Right kidney (tissue), 1 donor: ENCODE results near the gene SAC3D1.
A peak's percentile ranks its signal among the peaks of the same experiment; 100 is the strongest.

Experiments
- DNase-seq: peaks from one replicate; pipeline ENCODE4 v3.0.0-alpha.2; 2016

The SAC3D1 gene

GRCh38 chr11:65059959-65060824 is 19.2 kb downstream of the SAC3D1 start:
- no peak for DNase-seq

DNA sequence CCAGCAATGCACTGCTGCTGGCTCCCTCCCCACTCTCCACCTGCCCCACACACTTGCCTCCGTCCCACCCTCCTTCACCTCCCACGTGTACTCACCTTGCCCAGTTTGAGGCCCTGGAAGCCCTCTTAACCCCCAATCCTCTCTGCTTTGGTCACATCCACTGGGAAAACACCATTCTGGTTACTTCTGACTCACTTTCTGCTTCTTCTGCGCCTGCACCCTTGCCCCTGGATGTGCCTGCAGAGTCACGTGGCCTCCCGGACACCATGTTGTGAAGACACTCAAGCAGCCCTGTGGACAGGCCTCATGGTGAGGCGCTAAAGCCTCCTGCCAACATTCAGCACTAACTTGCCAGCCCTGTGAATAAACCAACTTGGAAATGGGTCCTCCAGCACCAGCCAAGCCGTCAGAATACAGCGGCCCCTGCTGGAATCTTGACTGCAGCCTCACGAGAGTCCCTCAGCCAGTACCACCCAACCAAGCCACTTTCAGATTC is 20.0 kb downstream of the SAC3D1 start:
- DNase-seq, result no peak

DNA sequence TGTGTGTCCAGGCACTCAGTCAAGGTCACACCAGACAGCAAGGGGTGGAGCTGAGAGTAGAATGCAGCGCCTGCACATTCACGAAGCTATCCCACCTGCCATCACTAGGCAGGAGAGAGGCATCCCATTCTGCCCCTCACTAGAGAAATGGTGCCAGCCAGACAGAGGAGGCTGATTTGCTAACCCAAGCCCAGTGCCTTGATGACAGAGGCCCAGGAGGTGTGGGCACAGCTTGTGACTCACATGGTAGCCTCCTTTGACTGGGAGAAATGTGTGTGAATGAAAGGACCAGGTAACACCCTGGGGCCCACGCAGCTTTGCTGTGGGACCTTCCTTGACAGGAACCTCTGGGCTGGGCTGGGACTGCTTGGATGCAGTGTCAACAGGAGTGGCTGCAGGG is 22.5 kb downstream of the SAC3D1 start:
- DNase-seq, result no peak

- no peak for DNase-seq
Observed at GRCh38 chr11:65064847-65065240, 23.8 kb downstream of the SAC3D1 start.

- no peak for DNase-seq
Observed at GRCh38 chr11:65065851-65066250, 24.8 kb downstream of the SAC3D1 start.

GRCh38 chr11:65066315-65066714 is 25.3 kb downstream of the SAC3D1 start:
- no peak for DNase-seq

DNA sequence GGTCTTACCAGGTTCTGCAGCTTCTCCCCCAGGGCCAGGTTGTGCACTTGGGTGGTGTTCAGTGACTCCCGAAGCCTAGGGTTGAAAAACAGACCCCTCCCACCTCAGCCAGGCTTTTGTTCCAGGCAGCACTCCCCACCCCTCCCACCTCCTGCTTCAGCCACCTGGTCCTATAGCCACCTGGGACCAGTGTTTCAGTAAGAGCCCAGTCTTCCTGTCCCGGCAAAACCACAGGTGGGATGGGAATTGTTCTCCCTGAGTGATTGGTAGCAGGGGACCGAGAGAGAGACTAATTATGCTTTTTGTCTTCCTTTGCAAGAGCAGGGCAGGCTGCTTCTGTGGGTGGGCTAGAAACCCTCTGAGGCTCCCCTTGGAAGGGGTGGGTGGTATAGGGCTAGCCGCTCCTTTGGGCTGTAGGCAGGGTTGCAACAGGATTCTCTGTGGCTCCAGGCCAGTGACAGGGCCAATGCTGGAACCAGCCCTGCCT is 25.8 kb downstream of the SAC3D1 start:
- no peak for DNase-seq

DNA sequence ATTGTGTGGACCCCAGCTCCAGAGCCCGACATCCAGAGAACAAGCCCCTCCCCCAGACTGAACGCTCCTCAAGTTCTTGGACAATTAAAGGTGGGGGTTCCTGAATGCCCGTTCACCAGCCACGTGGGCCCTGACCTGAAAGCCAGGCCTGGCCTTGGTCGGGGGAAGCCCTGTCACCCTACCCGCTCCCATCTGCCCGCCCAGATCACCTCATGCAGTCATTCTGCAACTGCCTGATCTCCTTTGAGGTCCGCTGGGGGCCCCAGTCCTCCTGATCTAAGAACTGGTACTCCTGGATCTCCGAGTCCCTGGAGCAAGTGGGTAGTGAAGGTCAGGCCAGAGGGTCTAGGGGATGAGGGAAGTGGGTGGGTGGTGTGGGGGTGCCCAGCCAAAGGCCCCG is 26.4 kb downstream of the SAC3D1 start:
- DNase-seq, result no peak

DNA sequence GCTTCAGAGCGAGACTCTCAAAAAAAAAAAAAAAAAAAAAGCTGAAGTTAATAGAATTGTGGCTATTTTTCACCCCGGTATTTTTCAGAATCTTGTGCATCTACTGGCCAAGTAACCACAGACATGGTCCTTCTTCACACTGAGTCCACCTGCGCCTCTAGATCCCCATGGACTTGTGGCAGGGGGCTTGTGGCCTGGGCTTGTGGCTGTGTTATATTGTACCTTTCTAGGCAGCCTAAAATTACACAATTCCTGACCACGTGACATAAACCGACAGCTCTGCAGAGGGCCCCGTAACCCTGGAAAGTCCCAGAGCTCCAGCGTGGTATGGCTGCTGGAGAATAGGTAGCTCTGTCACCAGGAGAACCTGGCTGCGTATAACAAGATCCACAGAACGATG is 28.2 kb downstream of the SAC3D1 start:
- DNase-seq, result no peak

DNA sequence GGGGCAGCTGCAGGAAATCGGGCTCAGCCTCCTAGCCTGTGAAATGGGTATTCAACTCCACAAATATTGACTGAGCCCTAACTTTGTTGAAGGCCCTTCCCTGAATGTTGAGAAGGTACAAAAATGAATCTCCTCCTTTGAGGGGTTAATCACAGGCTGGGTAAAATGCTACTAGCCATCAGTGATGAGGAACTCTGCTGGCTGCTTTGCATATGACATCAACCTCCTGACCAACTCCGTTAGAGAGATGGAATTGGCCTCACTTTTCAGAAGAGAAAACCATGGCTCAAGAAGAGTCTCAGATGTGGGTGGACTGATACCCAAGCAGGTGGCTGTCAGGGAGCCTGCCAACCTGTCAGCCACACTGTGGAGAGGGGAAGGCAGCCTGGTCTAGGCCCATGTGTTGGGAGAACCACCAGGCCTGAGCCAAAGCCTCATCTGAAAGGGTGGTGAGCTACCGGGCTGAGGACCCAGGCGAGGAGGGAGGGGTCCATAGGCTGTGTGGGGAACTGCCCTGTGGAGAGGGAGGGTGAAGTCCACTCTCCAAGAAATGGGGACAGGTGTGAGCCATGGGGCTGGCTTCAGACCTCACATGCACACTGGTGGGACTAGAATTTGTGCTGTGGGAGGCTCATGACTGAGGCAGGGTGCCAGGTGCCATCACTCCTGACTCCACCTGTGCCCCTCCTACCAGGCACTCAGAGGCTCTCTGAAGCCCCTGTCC is 31.1 kb downstream of the SAC3D1 start:
- DNase-seq, result no peak

DNA sequence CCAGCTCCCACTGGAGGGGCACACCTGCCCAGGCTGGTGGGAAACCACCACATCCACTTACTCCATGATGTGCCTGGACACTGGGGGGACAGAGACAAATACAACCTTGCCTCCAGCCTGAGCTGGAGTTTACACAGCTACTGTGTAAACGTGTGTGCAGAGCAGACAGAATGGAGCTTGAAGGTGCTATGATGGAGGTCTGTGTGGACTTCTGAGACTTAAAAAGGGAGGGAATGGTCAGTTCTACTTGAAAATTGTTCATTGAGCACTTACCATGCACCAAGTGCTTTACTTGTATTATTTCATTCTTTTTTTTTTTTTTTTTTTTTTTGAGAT is 31.6 kb downstream of the SAC3D1 start:
- no peak for DNase-seq

- no peak for DNase-seq
Observed at GRCh38 chr11:65077451-65077850, 36.4 kb downstream of the SAC3D1 start.

DNA sequence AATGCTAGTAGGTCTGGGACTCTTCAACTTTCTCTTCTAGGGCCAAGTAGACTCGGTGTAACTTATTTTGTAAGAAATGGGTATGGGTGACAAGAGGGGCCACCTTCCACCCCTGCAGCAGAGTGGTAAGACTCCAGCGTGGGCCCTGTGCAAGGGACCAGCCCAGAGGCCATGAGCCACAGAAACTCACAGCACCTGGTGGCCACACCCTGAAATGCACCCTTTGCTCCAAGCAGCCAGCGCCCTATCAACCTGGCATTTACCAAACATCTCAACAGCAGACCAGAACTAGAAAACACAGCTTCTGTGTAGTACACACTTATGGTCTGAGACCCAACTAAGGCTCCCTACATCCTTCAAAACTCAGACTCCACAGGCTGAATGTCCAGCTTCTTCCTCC is 37.1 kb downstream of the SAC3D1 start:
- DNase-seq, result no peak

- DNase-seq, result no peak
Observed at GRCh38 chr11:65078786-65079342, 37.9 kb downstream of the SAC3D1 start.

DNA sequence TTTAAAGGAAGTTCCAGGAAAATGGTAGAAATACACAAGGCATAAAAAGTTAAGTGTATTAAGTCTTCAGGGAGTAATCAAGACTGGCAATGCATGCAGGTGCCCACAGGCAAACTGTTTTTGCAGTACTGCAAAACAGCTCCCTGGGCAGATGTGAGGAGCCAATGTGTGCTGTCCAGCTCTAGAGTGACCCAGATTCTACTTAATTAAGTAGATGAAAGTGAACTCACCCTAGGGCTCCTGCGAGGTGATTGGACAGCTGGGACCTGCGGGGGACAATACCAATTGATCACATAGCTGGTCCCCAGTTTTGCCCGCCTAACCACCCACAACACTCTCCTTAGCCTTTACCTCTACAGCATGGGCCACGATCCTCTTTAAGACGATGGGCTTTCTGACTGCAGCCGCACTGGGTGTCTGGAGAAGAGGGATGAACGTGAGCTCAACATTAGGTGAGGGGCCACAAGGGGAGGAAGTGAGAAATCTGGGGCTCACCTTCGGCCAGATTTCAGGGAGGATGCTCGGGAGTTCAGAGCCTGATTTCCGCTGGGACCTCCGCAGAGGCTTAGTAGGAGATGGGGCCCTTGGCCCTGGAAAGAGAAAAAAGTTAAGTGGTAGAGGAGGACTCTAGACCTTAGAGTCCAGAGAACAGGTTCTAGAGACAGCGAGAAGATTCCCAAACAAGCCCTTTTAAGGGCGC is 42.3 kb downstream of the SAC3D1 start:
- DNase-seq, result no peak

DNA sequence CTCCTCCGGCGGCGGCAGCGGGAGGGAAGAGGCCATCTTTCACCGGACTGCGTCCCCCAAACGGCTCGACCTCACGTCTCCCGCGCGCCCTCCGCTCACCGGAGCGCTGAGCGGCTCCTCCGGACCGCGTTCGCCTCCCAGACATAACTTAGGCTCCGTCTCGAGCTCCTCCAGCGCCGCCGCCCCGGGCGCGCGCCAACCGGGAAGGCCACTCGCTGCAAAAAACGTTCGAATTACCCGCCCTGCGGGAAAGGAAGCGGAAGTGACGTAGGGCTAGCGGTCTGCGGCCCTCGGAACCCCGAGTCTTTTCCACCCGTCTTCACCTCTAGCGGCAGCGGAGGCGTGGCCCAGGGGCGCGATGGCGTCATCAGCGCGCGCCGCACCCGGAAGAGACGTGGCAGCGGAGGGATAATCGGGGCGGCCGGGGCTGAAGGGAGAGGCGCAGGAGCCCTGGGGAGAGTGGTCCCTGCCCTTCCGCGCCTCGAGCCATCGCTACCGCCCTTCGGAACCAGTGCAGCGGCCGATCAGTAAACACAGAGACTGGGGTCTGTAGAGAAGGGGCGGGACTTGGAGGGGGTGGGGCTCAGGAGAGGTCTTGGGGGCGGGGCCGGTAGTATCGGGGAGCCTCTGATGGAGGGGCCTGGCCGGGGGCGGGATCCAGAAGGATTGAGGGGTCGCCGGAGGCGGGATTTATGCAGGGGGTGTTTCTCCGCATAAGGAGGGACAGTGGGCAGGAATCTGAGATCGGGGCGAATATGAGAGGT is 43.0 kb downstream of the SAC3D1 start, which contains the start of the genes CDCA5 and ZFPL1:
Gene CDCA5, minus strand, starts transcription at position 207 of the 764 bp plus-strand sequence. Its CDS starts 62 bp downstream, at position 145.
Gene ZFPL1, plus strand, starts transcription at position 389 of the 764 bp plus-strand sequence. CDS start 477 bp downstream, outside the sequence.
- DNase-seq, result peak; percentile 91

DNA sequence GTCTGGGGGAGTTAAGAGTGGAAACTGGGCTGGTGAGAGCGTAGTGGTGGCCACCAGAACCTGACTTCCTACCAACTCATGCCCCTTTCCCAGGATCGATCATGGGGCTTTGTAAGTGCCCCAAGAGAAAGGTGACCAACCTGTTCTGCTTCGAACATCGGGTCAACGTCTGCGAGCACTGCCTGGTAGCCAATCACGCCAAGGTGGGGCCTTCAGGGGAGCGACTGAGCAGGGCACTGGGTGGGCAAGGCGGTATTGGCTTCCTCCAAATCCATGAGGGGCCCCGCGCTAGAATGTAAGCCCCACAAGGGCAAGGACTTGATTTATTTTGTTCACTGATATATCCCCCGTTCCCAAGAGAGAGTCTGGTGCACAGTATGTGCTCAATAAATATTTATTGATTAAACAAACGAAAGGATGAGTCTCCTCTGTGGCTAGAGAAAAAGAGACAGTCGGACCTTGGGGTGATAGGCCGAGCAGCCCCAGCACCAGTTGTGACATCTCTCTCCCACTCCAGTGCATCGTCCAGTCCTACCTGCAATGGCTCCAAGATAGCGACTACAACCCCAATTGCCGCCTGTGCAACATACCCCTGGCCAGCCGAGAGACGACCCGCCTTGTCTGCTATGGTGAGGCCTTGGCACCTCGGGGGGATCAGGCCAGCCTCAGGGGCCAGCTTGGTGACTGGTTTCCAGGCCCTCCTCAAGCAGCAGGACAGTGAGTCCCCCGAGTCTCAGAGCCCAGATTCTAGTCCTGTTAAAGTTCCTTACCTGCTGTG is 43.8 kb downstream of the SAC3D1 start:
- no peak for DNase-seq

DNA sequence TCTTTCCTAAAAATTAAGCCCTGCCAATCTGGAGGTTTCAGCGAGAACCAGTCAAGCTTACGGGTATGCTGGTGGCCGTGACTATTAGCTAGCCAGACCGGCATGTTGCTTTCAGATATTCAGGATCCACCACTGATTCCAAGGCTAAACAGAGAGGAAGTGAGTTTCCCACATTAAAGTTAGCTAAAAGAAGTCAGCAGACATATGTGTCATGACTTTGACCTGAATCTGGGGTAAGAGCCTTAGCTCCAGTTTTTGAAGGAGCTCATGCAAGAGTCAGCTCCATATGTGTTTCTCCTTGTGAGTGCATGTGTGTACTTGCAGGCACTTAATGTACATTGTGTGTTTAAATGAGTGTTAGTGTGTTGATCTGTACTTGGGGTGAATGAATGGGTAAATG is 44.4 kb downstream of the SAC3D1 start:
- no peak for DNase-seq

DNA sequence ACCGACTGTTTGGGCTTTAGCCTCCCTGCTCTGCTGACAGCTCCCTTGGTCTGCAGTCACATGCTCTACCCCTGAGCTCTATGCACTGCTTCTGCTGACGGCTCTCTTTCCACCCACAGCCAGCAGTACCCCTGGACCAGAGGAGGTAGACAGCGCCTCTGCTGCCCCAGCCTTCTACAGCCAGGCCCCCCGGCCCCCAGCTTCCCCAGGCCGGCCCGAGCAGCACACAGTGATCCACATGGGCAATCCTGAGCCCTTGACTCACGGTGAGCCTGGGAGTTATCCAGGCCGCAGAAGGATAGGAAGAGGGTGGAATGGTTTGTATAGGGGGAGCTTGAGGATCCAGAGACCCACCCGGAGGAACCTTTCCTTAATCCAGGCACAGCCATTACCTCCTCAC is 45.8 kb downstream of the SAC3D1 start:
- no peak for DNase-seq

DNA sequence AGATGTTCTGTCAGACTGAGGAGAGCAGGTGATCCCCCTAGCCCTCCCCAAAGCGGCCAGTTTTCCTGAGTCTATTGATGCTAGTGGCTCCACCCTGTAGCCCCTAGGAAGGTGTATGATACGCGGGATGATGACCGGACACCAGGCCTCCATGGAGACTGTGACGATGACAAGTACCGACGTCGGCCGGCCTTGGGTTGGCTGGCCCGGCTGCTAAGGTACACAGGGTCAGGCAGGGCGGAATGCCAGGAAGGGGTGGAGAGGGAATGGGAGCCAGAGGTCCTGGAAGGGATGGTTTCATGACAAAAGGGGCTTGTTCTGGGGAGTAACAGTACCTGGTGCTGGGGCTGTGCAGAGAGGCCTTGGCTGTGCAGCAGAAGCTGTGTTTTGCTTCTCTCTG is 46.2 kb downstream of the SAC3D1 start:
- DNase-seq, result no peak

- no peak for DNase-seq
Observed at GRCh38 chr11:65087827-65088226, 46.8 kb downstream of the SAC3D1 start.
